ENCODE measurements around the gene CD82. TPM values are rescaled to one million over a fixed set of nuclear protein-coding genes. Genes with fewer than 3 reads are reported as not detected.

The CD82 gene
- total RNA-seq, 2 donors from 2014 or later: 6.8 to 17.7 TPM

GRCh38 chr11:44621784-44622183, 56.3 kb downstream of the CD82 start:
- TF ChIP-seq, protein P1, sequence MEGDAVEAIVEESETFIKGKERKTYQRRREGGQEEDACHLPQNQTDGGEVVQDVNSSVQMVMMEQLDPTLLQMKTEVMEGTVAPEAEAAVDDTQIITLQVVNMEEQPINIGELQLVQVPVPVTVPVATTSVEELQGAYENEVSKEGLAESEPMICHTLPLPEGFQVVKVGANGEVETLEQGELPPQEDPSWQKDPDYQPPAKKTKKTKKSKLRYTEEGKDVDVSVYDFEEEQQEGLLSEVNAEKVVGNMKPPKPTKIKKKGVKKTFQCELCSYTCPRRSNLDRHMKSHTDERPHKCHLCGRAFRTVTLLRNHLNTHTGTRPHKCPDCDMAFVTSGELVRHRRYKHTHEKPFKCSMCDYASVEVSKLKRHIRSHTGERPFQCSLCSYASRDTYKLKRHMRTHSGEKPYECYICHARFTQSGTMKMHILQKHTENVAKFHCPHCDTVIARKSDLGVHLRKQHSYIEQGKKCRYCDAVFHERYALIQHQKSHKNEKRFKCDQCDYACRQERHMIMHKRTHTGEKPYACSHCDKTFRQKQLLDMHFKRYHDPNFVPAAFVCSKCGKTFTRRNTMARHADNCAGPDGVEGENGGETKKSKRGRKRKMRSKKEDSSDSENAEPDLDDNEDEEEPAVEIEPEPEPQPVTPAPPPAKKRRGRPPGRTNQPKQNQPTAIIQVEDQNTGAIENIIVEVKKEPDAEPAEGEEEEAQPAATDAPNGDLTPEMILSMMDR (IDR thresholded peaks at IDR 0.05): no peak
- Histone ChIP-seq H3K4me1 (peaks cover 0 to 35% of the 10 kb centered on the region in 2 donors), H3K36me3 (no peaks in the 10 kb centered on the region), H3K27ac (no peak overlapping the region), H3K4me3 (no peak overlapping the region), H3K9me3 (no peaks in the 10 kb centered on the region), H3K27me3 (no peaks in the 10 kb centered on the region)
- no peak for DNase-seq (ENCODE audit: low spot score)

DNA sequence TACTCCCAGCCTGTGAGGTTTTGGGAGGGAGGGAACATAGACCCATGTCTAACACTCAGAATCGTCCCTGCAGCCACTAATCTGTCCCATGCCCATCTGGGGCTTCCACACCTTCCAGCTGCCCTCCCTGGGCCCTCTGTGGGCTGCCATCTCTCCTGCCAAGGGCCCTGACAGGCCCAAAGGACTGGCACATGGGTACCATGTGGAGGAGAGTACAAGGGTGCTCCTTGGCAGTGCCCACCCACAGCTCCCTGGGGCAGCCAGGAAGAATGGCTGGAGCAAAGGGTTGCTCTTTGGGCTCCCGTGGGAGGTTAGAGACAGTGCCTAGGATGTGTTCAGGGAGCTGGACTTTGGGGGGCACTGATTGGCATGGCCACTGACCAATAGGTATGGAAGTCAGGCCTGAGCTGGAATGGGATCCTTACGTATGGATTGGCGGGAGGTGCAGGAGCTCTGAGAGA, 56.8 kb downstream of the CD82 start:
- Histone ChIP-seq H3K27ac (no peak overlapping the region), H3K36me3 (no peaks in the 10 kb centered on the region), H3K27me3 (no peaks in the 10 kb centered on the region), H3K9me3 (no peaks in the 10 kb centered on the region), H3K4me3 (no peak overlapping the region), H3K4me1 (peaks cover 0 to 32% of the 10 kb centered on the region in 2 donors)
- TF ChIP-seq, protein P1 (IDR thresholded peaks at IDR 0.05): no peak
- DNase-seq (ENCODE audit: low spot score): peak; percentile 44

DNA sequence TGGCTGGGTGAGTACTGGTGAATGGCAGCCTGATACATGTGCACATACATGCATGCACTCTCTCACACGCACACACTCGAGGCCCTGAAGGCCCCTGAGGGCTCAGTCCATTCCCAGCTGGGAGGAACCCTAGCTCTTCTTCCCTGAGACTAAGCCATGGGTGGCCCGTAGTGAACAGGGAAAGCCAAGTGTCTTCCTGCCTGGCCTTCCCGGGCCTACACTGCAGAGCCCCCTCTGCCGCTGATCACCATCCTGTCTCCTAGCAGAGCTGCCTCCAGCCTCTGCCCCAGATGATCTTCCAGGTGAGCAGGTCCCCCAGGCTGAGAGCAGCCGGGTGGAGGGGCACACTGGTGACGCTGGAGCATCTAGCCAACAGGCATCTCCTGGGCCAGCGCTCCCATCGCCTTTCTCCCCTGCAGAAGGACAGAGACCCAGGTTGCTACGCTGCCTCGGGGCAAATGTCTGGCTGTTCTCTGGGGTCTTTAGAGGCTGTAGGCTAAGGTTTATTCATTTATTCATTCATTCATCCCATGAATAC, 57.3 kb downstream of the CD82 start:
- Histone ChIP-seq H3K9me3 (no peaks in the 10 kb centered on the region), H3K36me3 (no peaks in the 10 kb centered on the region), H3K4me3 (no peak overlapping the region), H3K27ac (no peak overlapping the region), H3K4me1 (peaks cover 0 to 38% of the 10 kb centered on the region in 2 donors), H3K27me3 (no peaks in the 10 kb centered on the region)
- TF ChIP-seq, protein P1 (IDR thresholded peaks at IDR 0.05): no peak
- no peak for DNase-seq (ENCODE audit: low spot score)

- no peaks in the 10 kb centered on the region for H3K36me3 ChIP-seq
- peak; percentile 58 for DNase-seq (ENCODE audit: low spot score)
- TF ChIP-seq, protein P1 (IDR thresholded peaks at IDR 0.05): no peak
- H3K9me3 ChIP-seq: no peaks in the 10 kb centered on the region
- no peak overlapping the region for H3K4me3 ChIP-seq
- no peak overlapping the region for H3K27ac ChIP-seq
- peaks cover 0 to 43% of the 10 kb centered on the region in 2 donors for H3K4me1 ChIP-seq
- no peaks in the 10 kb centered on the region for H3K27me3 ChIP-seq
These were observed 57.9 kb downstream of the CD82 start for GRCh38 chr11:44623341-44623730.

DNA sequence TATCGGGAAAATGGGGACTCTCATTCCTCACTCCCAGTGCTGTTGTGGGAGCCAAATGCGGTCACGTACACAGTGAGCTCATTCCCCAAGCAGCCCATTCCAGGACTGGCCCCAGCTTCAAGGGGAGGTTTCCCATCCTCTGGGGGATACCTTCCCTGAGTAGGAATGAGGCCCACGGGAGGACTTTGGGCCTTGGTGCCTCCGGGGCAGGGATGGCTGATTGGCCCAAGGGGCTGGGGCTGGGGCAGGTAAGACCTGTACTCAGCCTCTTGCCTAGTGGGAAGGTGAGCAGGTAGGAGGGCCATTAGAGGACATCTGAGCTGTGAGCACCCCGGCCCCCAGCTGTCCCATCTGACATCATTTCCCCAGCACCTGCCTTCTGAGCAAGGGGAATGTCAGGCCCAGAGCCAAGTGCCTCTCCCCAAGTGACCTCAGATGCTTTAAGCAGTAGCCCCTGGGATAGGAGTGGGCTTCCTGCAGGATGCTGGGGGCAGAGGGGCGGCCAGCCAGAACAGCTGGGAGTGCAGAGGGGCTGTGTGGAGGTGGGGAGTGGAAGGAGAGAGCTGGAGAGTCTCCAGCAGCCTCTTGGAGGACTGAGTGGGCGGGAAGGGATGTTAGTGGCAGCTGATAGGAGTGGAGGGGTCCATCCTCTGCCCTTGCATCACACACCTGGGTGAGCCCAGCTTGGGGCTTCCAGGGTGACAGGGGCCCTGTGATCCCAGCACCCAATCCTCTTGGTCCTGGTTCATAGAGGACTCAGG, 58.4 kb downstream of the CD82 start:
- peak; percentile 58 for DNase-seq (ENCODE audit: low spot score)
- Histone ChIP-seq H3K36me3 (no peaks in the 10 kb centered on the region), H3K27ac (no peak overlapping the region), H3K9me3 (no peaks in the 10 kb centered on the region), H3K27me3 (no peaks in the 10 kb centered on the region), H3K4me1 (peaks cover 0 to 47% of the 10 kb centered on the region in 2 donors), H3K4me3 (no peak overlapping the region)
- TF ChIP-seq, protein P1 (IDR thresholded peaks at IDR 0.05): no peak

All from right atrium auricular region (tissue), 2 donors.